ENCODE data around the gene HIPK2. TPM values are rescaled to one million over a fixed set of nuclear protein-coding genes. Genes with fewer than 3 reads are reported as not detected.
A peak's percentile ranks its signal among the peaks of the same experiment; 100 is the strongest.

The HIPK2 gene
- total and polyA plus RNA-seq, 8 donors, result 25.1 to 61.8 (median 30.4) TPM

GRCh38 chr7:139709485-139709884 lies 68.3 kb downstream of the HIPK2 start:
- H3K27me3 ChIP-seq, result no peaks in the 10 kb centered on the region
- no peaks in the 10 kb centered on the region for H3K9me3 ChIP-seq
- no peak overlapping the region for H3K27ac ChIP-seq
- no peak overlapping the region for H3K4me3 ChIP-seq
- TF ChIP-seq CTCF (IDR thresholded peaks at IDR 0.05), result no peak
- ATAC-seq (no peak), DNase-seq (no peak)
- intact Hi-C loops (cut with DNase I), result no loop called here
- peaks cover 0 to 64% of the 10 kb centered on the region in 2 donors for H3K36me3 ChIP-seq
- H3K4me1 ChIP-seq, result peaks cover 0 to 34% of the 10 kb centered on the region in 2 donors

GRCh38 chr7:139708541-139708940 lies 69.3 kb downstream of the HIPK2 start:
- Histone ChIP-seq H3K9me3 (no peaks in the 10 kb centered on the region), H3K4me1 (peaks cover 0 to 25% of the 10 kb centered on the region in 2 donors), H3K27me3 (no peaks in the 10 kb centered on the region), H3K4me3 (no peak overlapping the region), H3K27ac (no peak overlapping the region), H3K36me3 (peaks cover 0 to 55% of the 10 kb centered on the region in 2 donors)
- no peak for TF ChIP-seq CTCF (IDR thresholded peaks at IDR 0.05)
- DNase-seq, result no peak
- intact Hi-C loops (cut with DNase I), result no loop called here
- no peak for ATAC-seq

GRCh38 chr7:139706837-139707236 lies 71.0 kb downstream of the HIPK2 start:
- Histone ChIP-seq H3K4me1 (peaks cover 0 to 26% of the 10 kb centered on the region in 2 donors), H3K9me3 (no peaks in the 10 kb centered on the region), H3K27me3 (no peaks in the 10 kb centered on the region), H3K27ac (no peak overlapping the region), H3K36me3 (peaks cover 0 to 48% of the 10 kb centered on the region in 2 donors), H3K4me3 (no peak overlapping the region)
- ATAC-seq (no peak), DNase-seq (no peak)
- intact Hi-C loops (cut with DNase I), result no loop called here
- no peak for TF ChIP-seq CTCF (IDR thresholded peaks at IDR 0.05)

- intact Hi-C loops (cut with DNase I), result no loop called here
- peaks cover 0 to 58% of the 10 kb centered on the region in 2 donors for H3K36me3 ChIP-seq
- ATAC-seq, result no peak
- H3K9me3 ChIP-seq, result no peaks in the 10 kb centered on the region
- no peak for TF ChIP-seq CTCF (IDR thresholded peaks at IDR 0.05)
- H3K4me1 ChIP-seq, result peaks cover 0 to 28% of the 10 kb centered on the region in 2 donors
- H3K4me3 ChIP-seq, result no peak overlapping the region
- DNase-seq, result no peak
- no peak overlapping the region for H3K27ac ChIP-seq
- no peaks in the 10 kb centered on the region for H3K27me3 ChIP-seq
Measured at GRCh38 chr7:139704308-139704879, 73.4 kb downstream of the HIPK2 start.

- H3K27ac ChIP-seq, result peak overlapping the region in 1 of 2 donors; percentile 53
- H3K4me1 ChIP-seq, result peaks cover 0 to 28% of the 10 kb centered on the region in 2 donors
- peaks cover 0 to 62% of the 10 kb centered on the region in 2 donors for H3K36me3 ChIP-seq
- TF ChIP-seq CTCF (IDR thresholded peaks at IDR 0.05), result no peak
- H3K4me3 ChIP-seq, result no peak overlapping the region
- H3K27me3 ChIP-seq, result no peaks in the 10 kb centered on the region
- intact Hi-C loops (cut with DNase I), result no loop called here
- no peak for DNase-seq
- no peaks in the 10 kb centered on the region for H3K9me3 ChIP-seq
- ATAC-seq, result no peak
Measured at GRCh38 chr7:139703487-139704307, 74.1 kb downstream of the HIPK2 start.

All from left lung (tissue), 10 donors.